C4-2B (cell line): ENCODE results near the gene PHLDA3.

Experiments used
- H3K27ac ChIP-seq: fragments of 450-650 bp; 2 replicates; pipeline ENCODE4 v1.5.1; 2017
- CTCF ChIP-seq: fragments of 450-650 bp; conservative IDR thresholded peaks from 2 replicates; pipeline ENCODE4 v1.5.1; 2017; ENCODE audit warnings: mild to moderate bottlenecking
- ZFX ChIP-seq: fragments of 450-650 bp; IDR thresholded peaks from 2 replicates; pipeline ENCODE4 v1.6.1; 2017

The PHLDA3 gene

DNA sequence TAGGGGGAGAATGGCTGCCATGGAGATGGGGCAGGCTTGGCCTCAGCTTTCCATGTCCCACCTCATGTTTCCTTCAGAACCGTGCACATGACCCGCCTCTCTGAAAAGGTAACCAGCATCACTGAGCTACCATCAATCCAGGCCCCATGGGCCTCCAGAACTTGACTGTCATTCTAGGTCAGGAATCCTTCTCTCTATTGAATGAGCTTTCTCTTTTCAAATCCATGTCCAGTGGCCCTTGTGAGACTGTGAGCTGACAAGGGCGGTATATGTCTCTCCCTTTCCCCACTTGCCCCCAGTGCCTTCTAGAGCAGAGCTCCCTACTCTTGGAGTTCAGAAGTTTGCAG, 33.5 kb upstream of the PHLDA3 start:
- H3K27ac ChIP-seq = no peak overlapping the region
- no peak for TF ChIP-seq ZFX
- no peak for TF ChIP-seq CTCF

DNA sequence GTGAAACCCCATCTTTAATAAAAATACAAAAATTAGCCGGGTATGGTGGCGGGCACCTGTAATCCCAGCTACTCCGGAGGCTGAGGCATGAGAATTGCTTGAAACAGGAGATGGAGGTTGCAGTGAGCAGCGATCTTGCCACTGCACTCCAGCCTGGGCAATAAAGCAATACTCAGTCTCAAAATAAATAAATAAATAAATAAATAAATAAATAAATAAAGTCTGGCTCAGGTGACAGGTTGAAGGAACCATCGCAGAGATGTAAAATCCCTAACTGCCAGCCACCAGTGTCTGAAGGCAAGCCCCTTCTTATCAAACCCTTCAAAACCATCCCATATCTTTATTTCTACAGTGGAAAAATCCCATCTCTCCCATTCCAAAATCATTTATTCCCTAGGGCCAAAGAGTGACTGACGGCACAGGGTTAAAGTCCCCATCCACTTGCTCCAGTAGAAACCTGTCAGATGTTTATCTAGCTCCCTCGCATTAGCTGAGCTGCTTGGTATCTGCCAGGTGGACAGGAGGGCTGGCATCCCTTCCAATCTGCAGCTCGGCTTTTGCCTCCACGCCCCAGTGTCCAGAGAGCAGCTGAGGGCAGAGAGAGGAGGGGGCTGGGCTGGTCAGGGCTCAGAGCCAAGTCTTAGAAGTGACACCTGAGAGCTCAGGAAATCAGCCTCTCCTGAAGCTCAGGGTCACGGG, 33.0 kb upstream of the PHLDA3 start:
- TF ChIP-seq ZFX (no peak), CTCF (no peak)
- no peak overlapping the region for H3K27ac ChIP-seq

GRCh38 chr1:201501144-201501543, 32.2 kb upstream of the PHLDA3 start:
- no peak overlapping the region for H3K27ac ChIP-seq
- TF ChIP-seq CTCF (no peak), ZFX (no peak)

DNA sequence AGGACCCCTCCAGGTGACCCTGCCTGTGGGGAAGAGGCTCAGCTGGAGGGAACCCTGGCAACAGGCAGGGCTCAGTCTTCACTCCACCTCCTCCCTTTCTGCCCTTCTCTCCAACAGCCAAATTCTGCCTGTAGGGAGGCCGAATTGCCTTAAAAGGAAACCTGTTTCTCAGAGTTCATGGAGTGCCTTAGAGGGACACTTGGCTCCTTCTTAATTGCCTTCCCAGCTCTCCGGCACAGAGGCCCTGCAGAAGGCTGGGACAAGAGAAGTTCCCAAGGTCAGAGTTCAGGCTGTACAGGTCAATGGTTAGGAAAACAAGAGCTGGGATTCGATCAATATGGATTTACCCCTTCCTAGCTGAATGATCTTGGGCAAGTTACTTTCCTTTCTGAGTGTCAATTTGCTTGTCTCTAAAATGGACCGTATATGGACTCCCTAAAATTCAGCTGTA, 31.7 kb upstream of the PHLDA3 start:
- no peak for TF ChIP-seq CTCF
- TF ChIP-seq ZFX = no peak
- H3K27ac ChIP-seq = no peak overlapping the region

DNA sequence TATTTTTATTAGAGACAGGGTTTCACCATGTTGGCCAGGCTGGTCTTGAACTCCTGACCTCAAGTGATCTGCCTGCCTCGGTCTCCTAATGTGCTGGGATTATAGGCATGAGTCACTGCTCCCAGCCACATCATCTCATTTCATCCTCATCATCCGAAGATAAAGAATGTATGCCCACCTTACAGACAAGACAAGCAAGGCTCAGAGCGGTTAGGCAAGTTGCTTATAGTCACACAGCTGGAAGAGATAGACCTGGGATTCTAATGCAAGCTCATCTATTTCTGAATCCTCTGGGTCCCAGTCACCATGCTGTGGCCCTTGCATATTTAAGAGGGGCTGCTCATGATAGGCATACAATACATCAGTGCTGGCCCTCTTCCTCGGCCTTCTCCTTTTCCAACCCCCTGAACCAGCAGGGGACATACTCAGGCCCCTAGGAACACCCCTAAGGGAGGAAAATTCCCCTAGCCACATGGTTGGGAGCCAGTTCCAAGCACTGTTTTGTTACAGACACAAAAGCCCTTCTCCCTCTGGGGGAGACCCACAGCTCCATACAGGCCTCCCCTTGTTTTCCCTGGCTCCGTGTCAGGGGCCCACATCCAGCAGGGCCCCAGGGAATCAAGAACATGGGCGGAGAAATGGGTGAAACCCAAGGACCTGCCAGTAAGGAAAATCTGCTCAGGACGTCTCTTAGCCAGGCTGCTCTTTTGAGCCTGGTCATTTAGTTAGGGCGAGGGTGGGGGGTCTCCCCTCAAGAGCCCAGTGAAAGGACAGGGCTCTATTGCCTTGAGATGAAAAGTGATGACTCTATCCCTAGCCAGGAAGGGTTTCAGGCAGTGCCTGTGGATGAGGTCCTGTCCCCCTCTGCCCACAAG, 31.0 kb upstream of the PHLDA3 start:
- TF ChIP-seq ZFX = no peak
- no peak for TF ChIP-seq CTCF

GRCh38 chr1:201499191-201499590, 30.2 kb upstream of the PHLDA3 start:
- no peak overlapping the region for H3K27ac ChIP-seq
- TF ChIP-seq ZFX = no peak
- TF ChIP-seq CTCF = no peak

More for the DNA sequence above, 31.0 kb upstream of the PHLDA3 start:
- no peak overlapping the region for H3K27ac ChIP-seq

- no peak for TF ChIP-seq ZFX
- no peak for TF ChIP-seq CTCF
- no peak overlapping the region for H3K27ac ChIP-seq
Observed at GRCh38 chr1:201498621-201499020, 29.6 kb upstream of the PHLDA3 start.
